Activated gamma-delta T cell treated with anti-CD3 and anti-CD28 coated beads, Interleukin-2, amount 50 U/mL, for 16 hours (primary cell): Measurements from ENCODE around the gene INKA2.

Experiments
- DNase-seq: peaks from one replicate; pipeline ENCODE4 v3.0.0-alpha.2; 2020; ENCODE audit warnings: low read depth

INKA2 gene

GRCh38 chr1:111704240-111704639 is 35.0 kb downstream of the INKA2 start:
- no peak for DNase-seq

GRCh38 chr1:111702504-111703050 is 36.6 kb downstream of the INKA2 start:
- DNase-seq: no peak

- DNase-seq: no peak
Observed at GRCh38 chr1:111699268-111699667, 39.9 kb downstream of the INKA2 start.

GRCh38 chr1:111696330-111696729 is 42.9 kb downstream of the INKA2 start:
- no peak for DNase-seq

- DNase-seq: no peak
Observed at GRCh38 chr1:111695801-111696200, 43.4 kb downstream of the INKA2 start.

GRCh38 chr1:111691886-111692285 is 47.3 kb downstream of the INKA2 start:
- DNase-seq: no peak

GRCh38 chr1:111690306-111690617 is 48.9 kb downstream of the INKA2 start:
- no peak for DNase-seq
